MG63 (cell line): ENCODE measurements around the gene TIGD1. TPM values are rescaled to one million over a fixed set of nuclear protein-coding genes. Genes with fewer than 3 reads are reported as not detected.
A peak's percentile ranks its signal among the peaks of the same experiment; 100 is the strongest.

Experiments used
- DNase-seq: peaks from one replicate; pipeline ENCODE4 v3.0.0-alpha.2; 2020
- H3K27me3 ChIP-seq: fragments of 250-450 bp; sonication (Bioruptor Pico); 2 replicates; pipeline ENCODE4 v1.5.1; 2020; ENCODE audit warnings: mild to moderate bottlenecking, moderate library complexity
- H3K36me3 ChIP-seq: fragments of 250-450 bp; sonication (Bioruptor Pico); 2 replicates; pipeline ENCODE4 v1.5.1; 2020; ENCODE audit warnings: mild to moderate bottlenecking, moderate library complexity
- H3K4me3 ChIP-seq: fragments of 250-450 bp; sonication (Bioruptor Pico); 2 replicates; pipeline ENCODE4 v1.5.1; 2020; ENCODE audit warnings: mild to moderate bottlenecking, moderate library complexity
- H3K9me3 ChIP-seq: fragments of 250-450 bp; sonication (Bioruptor Pico); 2 replicates; pipeline ENCODE4 v1.5.1; 2020; ENCODE audit warnings: mild to moderate bottlenecking, moderate library complexity
- total RNA-seq: library from RNA; depleted of rRNA; stranded (reverse); fragments of >200 nt; shearing (Covaris generic); gene quantifications from 2 replicates; pipeline ENCODE4 v1.2.3, GENCODE V29; 2014; ENCODE audit warnings: low replicate concordance; rRNA removed

Gene TIGD1
- 6.7 and 10.0 TPM in 2 replicates for total RNA-seq

DNA sequence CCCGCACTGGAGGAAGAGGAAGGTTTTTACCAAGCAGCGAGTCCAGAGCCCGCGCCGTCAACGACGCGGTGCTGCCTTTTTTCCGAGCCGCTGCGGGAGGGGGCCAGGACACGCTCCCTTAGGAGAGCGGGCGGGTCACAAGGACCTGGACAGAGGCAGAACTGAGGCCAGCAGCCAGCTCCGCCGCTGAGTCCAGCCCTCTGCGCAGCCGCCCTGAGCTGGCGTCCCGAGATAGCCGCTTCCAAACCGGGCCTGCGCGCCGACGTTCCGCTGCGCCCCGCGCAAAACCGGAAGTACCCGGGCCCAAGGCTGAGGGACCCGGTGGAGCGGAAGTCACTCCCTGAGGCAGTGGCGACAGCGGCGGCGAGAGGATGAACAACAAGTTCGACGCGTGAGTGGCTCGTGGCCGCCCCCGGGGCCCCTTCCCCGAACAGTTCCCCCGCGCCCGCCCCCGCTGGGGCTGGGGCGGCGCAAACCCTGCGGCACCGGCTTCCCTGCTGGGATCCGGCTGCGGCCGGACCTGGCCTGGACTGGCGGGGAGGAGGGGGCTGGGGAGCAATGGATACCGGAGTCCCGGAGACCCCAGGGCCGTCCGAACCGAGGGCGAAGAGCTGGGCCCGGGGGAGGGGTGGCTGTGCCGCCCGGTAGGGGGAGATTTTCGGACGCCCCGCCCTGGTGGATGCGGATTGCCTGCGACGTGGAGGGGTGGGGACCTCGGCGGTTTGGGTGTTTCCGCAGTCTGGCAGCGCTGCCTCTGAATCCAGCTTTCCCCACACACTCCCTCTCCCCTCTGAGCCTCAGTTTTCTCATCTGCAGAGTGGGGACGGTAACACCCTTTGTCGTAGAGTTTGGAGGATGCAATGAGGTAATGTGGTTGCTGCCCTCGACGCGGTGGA lies at the start of gene TIGD1, which contains the start of gene EIF4E2:
Gene TIGD1 (minus strand): TSS at position 204 of the 896 bp plus-strand sequence. CDS start 675 bp downstream, outside the sequence.
Gene EIF4E2 (plus strand): TSS at position 336 of the 896 bp plus-strand sequence. CDS start 36 bp downstream, at position 372.
- H3K4me3 ChIP-seq = peak within 1 kb of the TSS; percentile 100
- peaks cover 5% of the 10 kb centered on the region for H3K9me3 ChIP-seq
- H3K36me3 ChIP-seq = peaks cover 42% of the 10 kb centered on the region
- DNase-seq = peak; percentile 95
- no peaks in the 10 kb centered on the region for H3K27me3 ChIP-seq

DNA sequence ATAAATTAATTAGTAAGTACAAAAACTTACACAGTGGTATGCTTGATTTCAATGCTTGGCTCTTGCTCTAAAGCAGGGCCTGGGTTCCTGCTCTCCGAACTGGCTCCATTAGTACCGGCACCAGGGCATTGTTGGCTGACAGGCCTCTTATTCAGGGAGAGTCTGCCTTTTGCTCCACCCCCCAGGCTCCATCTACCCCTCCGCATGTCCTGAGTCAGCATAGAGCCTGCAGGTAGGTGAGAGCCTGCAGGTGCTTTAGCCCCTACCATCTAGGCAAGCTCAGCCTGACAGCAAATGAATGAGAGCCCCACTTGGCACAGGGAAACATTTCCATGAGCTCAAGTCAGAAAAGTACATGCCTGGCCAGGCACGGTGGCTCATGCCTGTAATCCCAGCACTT lies 47.9 kb upstream of the TIGD1 start:
- Histone ChIP-seq H3K4me3 (no peak overlapping the region), H3K36me3 (no peaks in the 10 kb centered on the region), H3K27me3 (no peaks in the 10 kb centered on the region), H3K9me3 (no peaks in the 10 kb centered on the region)
- no peak for DNase-seq

- H3K27me3 ChIP-seq = no peaks in the 10 kb centered on the region
- DNase-seq = no peak
Observed at GRCh38 chr2:232597362-232598079, 47.2 kb upstream of the TIGD1 start.

DNA sequence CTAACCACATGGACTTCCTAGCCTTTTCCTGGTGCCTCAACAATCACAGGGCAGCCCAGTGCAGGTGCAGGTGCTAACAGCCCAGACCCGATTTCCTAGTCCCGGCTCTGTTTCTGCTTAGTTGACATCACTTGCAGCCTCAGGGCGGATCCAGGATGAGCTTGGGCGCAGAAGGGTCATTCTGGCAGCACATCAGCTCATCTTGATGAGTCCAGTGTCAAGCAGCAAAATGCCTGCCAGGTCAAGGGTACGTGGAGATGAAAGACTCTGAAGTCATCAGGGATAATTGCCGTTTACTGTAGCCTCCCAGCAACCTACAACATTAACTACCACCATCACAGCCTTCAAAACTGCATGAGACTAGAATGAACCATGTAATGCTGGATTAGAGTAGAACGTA lies 43.6 kb upstream of the TIGD1 start:
- Histone ChIP-seq H3K4me3 (no peak overlapping the region), H3K36me3 (no peaks in the 10 kb centered on the region), H3K9me3 (no peaks in the 10 kb centered on the region), H3K27me3 (no peaks in the 10 kb centered on the region)
- no peak for DNase-seq

More at GRCh38 chr2:232597362-232598079, 47.2 kb upstream of the TIGD1 start:
- H3K9me3 ChIP-seq = no peaks in the 10 kb centered on the region
- H3K36me3 ChIP-seq = no peaks in the 10 kb centered on the region
- no peak overlapping the region for H3K4me3 ChIP-seq

DNA sequence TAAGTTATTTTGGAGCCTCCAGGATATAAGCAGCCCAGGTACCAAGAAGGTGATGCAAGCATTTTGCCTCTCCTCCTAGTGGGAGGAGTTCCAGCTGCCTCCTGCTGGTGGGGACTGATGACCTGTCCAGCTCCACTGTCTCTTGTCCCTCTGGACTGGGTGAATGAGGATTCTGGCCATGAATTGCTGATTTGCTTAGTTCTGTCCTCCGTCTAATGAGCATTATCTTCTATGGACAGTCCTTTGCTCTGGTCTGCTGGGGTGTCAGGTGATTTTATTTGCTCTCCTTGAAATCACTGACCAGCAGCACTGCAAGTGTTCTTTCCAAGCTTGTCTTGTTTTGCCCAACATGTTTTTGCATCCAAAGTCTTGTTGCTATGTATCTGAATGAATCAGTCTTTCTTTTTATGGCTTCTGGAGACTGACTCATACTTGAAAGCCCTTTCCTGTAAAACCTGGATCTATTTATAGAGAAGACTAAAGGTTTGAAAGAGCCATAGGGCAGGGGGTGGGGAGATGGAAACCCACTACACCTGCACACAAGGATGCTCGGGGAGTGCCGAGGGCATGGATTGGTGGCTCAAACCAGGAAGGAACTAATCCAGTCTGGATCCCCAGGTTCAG lies 42.5 kb upstream of the TIGD1 start:
- H3K9me3 ChIP-seq = no peaks in the 10 kb centered on the region
- H3K27me3 ChIP-seq = no peaks in the 10 kb centered on the region
- no peak overlapping the region for H3K4me3 ChIP-seq
- no peaks in the 10 kb centered on the region for H3K36me3 ChIP-seq
- no peak for DNase-seq

- peak; percentile 88 for DNase-seq
- Histone ChIP-seq H3K4me3 (no peak overlapping the region), H3K27me3 (no peaks in the 10 kb centered on the region), H3K9me3 (no peaks in the 10 kb centered on the region), H3K36me3 (0 out of 2 replicates have a peak, but pooled peaks cover 2% of the 10 kb centered on the region)
Observed at GRCh38 chr2:232588680-232589585, 38.6 kb upstream of the TIGD1 start.

DNA sequence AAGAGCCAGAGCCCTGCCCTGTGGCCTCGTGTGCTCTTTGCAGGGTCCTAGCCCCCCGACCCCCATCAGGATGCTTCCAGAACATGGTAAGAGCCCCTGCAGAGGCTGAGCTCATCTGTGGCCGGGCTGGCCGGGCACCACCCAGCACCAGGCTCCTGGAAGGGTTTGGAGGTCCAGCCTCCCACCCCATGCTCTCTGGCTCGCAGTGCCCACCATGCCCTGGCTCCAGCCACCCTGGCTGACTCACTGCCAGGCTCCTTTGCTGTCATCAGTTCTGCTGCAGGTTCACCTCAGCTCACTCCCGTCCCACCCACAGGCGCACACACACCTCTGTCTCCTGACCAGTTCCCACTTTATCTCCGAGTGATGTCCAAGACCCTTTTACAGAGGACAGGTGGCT lies 37.7 kb upstream of the TIGD1 start:
- Histone ChIP-seq H3K4me3 (no peak overlapping the region), H3K9me3 (no peaks in the 10 kb centered on the region)
- no peak for DNase-seq

DNA sequence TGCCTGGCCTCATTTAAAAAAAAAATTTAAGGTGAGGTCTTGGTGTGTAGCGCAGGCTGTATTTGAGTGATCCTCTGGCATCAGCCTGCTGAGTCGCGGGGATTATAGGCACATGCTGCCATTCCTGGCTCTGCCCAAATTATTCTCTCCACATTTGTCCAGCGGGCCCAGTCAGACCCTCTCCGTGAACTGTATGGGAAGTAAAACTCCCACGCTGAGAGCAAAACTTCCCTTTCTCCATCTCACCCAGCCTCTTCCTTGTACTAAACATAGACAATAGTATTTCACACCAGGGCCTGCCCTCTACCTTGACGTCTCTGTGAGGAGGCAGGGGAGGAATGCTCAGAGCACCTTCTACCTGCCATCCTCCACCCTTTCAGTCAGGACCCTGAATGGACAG lies 37.2 kb upstream of the TIGD1 start:
- H3K36me3 ChIP-seq = peaks cover 2% of the 10 kb centered on the region; the same call in 1 of the 2 replicates
- no peak overlapping the region for H3K4me3 ChIP-seq
- no peaks in the 10 kb centered on the region for H3K27me3 ChIP-seq
- no peaks in the 10 kb centered on the region for H3K9me3 ChIP-seq
- no peak for DNase-seq

More for the DNA sequence above, 37.7 kb upstream of the TIGD1 start:
- H3K27me3 ChIP-seq = no peaks in the 10 kb centered on the region
- peaks cover 2% of the 10 kb centered on the region; the same call in 1 of the 2 replicates for H3K36me3 ChIP-seq

- no peak for DNase-seq
- no peak overlapping the region for H3K4me3 ChIP-seq
- no peaks in the 10 kb centered on the region for H3K9me3 ChIP-seq
- H3K36me3 ChIP-seq = peaks cover 5% of the 10 kb centered on the region; the same call in 1 of the 2 replicates
- H3K27me3 ChIP-seq = no peaks in the 10 kb centered on the region
Observed at GRCh38 chr2:232586943-232587505, 36.7 kb upstream of the TIGD1 start.

DNA sequence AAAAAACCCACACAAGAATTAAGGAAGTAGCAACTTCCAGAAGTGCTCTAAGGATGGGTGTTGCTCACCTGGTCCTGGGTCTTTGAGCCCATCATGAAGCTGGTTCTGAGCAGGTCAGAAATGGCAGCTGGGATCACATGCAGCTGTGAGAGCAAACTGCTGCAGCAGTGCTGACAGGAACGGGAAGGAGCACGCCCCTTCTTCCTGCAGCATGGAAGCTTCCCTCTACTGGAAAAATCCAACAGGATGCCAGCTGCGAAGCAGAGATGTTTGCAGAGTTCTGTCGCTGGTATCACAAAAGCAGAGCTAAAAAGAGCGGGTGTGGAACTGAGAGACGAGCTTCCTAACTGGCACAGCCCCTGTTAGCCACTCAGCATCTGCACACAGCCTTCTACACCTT lies 33.9 kb upstream of the TIGD1 start:
- Histone ChIP-seq H3K4me3 (no peak overlapping the region), H3K27me3 (no peaks in the 10 kb centered on the region), H3K9me3 (no peaks in the 10 kb centered on the region), H3K36me3 (peaks cover 11% of the 10 kb centered on the region)
- DNase-seq = no peak

DNA sequence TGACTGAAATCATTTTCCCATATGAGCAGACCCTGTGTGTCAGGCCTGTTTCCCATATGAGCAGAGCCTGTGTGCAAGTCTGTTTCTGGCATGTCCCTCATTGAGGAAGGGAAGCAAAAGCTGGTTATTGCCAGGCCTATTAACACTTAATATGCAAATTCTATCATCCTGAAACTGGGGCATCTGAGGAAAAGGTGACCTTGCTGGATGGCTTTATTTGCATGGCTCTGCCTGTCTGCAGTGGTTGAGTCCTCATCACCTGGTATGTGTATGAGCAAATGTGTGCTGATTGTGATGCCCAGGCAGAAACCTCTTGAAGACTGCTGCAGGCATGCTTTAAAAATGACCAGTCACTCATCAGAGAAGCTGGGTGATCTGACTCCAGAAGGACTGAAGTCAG lies 31.4 kb upstream of the TIGD1 start:
- H3K9me3 ChIP-seq = no peaks in the 10 kb centered on the region
- DNase-seq = no peak
- no peak overlapping the region for H3K4me3 ChIP-seq
- H3K36me3 ChIP-seq = peaks cover 17% of the 10 kb centered on the region
- H3K27me3 ChIP-seq = no peaks in the 10 kb centered on the region

DNA sequence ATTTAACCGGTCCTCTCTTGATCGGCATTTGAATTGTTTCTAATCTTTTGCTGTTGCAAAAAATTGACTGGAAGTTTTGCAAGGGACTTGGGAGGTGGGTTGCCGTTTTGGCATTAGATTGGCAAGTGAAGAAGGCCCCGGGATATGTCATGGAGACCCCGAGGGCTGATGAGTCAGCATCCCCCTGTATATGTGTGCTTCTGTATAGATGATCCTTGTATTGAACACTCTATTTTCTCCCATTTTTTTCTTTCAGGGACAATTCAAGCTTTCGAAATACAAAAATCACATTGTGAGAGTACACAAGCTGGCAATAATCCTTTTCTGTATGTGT lies 30.3 kb upstream of the TIGD1 start:
- peaks cover 17% of the 10 kb centered on the region for H3K36me3 ChIP-seq
- no peak overlapping the region for H3K4me3 ChIP-seq
- no peaks in the 10 kb centered on the region for H3K9me3 ChIP-seq
- no peaks in the 10 kb centered on the region for H3K27me3 ChIP-seq
- DNase-seq = no peak

DNA sequence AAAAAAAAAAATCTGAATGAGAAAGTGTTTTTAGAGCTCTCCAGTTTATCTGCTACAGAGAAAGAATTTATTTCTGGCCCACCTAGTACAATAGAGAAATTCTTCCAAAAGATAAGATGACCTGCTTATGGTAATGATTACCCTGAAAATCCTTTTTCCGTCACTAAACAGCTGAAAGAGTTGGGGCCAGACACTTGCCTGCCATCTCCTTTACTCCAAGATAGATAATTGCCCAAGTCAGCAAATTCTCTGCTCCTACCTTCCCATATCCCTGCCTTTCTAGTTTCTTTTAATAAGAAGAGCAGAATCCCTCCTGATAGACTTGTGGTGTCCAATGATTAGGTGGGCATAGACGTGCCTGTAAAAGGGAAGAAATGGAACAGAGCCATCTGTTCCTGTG lies 28.3 kb upstream of the TIGD1 start:
- H3K27me3 ChIP-seq = no peaks in the 10 kb centered on the region
- DNase-seq = no peak
- H3K36me3 ChIP-seq = peaks cover 17% of the 10 kb centered on the region
- H3K4me3 ChIP-seq = no peak overlapping the region
- no peaks in the 10 kb centered on the region for H3K9me3 ChIP-seq

GRCh38 chr2:232577841-232578240 lies 27.5 kb upstream of the TIGD1 start:
- no peak overlapping the region for H3K4me3 ChIP-seq
- H3K9me3 ChIP-seq = no peaks in the 10 kb centered on the region
- DNase-seq = no peak
- no peaks in the 10 kb centered on the region for H3K27me3 ChIP-seq
- H3K36me3 ChIP-seq = peaks cover 22% of the 10 kb centered on the region

DNA sequence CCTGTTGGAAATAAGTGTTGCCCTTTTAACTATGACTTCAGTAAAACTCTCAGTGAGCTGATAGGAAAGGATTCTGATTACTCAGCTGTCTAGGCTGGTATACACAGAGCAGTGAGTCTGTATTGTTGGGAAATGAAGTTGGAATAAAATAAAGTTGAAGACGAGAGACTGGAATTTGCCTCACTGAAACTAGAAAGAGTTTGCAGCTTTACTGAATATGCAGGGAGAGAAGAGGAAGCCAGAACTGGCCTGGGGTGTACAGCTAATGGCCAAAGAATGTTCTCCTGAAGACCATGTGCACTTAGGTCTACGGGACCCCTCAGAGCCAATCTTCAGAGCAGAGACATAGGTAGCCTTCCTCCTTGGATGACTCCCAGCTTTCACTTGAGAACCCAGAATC lies 26.6 kb upstream of the TIGD1 start:
- Histone ChIP-seq H3K9me3 (no peaks in the 10 kb centered on the region), H3K27me3 (no peaks in the 10 kb centered on the region), H3K36me3 (peaks cover 24% of the 10 kb centered on the region), H3K4me3 (no peak overlapping the region)
- DNase-seq = no peak

DNA sequence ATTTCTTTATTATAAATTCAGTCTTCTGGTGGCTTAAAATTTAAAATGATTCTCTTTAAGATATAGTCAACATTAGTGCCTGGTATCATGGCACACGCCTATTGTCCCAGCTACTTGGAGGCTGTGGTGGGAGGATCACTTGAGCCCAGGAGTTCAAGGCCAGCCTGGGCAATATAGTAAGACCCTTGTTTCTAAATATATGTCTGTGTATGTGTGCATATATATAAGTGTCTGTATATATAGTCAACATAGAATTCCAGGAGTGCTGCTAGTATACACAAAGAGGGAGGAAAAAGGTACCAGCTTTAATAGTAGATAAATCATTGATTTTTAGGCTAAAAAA lies 25.0 kb upstream of the TIGD1 start:
- DNase-seq = no peak
- Histone ChIP-seq H3K4me3 (no peak overlapping the region), H3K36me3 (peaks cover 34% of the 10 kb centered on the region), H3K9me3 (no peaks in the 10 kb centered on the region), H3K27me3 (no peaks in the 10 kb centered on the region)
